T-helper 2 cell (primary cell): ENCODE results near the gene PASD1.
A peak's percentile ranks its signal among the peaks of the same experiment; 100 is the strongest.

Experiments used
- DNase-seq, 5 experiments: peaks; one replicate each; pipeline versions ENCODE4 v3.0.0 to v3.0.0-alpha.2; 2012 to 2022

Gene PASD1

DNA sequence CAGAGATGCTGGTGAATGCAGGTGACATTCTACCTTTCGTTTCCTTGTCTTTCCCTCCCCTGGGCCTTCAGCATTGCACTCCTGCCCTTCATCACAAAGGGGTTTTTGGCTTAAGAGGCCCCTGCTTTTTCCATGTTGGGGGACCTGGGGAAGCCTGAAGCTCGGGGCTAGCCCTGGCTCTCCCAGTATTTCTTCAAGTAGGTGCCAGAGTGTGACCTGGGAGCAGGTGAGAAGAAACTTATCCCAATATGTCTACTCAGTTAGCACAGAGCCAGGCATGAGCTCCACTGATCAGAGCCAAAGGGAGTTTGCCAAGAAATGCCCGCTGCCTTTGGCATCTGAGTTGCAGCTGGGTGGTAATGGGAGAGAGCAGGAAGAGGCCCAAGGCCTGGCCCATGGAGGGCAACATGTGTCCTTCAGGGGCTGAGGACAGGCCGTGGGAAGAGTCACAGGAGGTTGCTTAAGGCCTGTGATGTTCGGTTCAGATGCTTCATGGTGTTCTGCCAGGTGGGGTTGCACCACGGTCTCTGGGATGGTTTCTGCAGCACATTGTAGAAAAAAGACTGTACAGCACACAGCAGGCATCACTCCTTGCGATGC lies 139.4 kb downstream of the PASD1 start:
- no peak for DNase-seq

DNA sequence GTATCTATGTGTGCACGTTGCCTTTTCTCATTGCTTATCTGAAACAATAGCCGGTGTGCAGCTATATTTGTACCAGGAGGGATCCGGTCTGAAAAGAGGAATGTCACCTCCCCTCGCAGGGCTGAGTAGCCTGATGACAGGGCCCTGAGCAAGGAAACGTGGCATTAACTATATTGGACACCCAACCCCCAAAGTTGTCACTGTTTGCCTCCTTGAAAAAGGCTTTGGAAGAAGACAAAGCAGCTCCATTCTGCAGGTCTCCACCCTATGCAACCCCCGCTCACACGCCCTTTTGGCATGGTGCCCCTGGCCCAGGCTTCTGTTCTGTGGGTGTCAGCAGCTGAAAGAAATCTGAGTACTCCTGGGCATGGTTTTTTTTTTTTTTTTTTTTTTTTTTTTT lies 140.0 kb downstream of the PASD1 start:
- DNase-seq = no peak

DNA sequence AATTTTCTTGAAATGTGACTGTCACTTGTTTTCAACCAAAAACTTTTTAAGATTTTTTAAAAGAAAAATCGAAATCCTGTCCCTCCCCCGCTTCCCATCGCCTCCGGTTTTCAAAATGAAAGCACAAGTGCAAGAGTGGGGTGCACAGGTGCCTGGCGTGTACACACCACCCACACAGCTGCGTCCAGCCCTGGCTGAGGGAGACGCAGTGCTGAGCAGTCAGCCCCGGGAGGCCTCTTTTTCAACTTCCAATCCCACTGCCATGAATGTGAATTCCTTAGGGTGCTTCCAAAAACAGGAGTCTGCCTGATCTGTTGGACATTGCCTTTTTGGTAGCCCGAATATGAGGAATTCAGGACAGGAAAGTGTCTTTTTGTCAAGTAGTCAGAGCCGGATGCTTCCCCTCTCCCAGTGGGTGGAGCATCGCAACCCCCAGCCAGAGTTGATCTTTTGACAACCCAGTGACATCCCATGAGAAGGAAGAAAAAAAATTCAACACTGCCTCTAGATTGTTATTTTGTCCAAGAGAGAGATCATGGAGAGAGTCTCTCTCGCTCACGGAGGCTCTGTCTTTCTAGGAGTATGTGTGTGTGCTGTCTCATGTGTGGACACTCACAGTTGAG lies 140.7 kb downstream of the PASD1 start:
- DNase-seq = no peak

DNA sequence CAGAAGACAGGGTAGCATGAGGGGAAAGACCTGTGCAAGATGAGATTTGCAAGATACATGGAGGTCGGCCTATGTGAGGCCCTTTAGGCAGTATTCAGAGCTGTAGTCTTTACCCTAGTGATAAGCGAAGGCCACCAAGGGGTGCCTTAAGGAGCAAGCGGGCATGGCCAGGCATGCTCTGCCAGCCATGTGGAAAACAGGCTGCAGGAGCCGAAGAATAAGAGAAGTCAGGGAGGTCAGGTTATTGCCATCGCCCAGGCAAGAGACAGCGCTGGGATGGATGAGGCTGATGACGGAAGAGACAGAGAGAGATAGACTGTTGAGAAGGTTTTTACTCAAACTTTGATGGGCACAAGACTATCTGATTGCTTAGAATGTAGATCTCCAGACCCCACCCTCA lies 145.3 kb downstream of the PASD1 start:
- DNase-seq = no peak

DNA sequence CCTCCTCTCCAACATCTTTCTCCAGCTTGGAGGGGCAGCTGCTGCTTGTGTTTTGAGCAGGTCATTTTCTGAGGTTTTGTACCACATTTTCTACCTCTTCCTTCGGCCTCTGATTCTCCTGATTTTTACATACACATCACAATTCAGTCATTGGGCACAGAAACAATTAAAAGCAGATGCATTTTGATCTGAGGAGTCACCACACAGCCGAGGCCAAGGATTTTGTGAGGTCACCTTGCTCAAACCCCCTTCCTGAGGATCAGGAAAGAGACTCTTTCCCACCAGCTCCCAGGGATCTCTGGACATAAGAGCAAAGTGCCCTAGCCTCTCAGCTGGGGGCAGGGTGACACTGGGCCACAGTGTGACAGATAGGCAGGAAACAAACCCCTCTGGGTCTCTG lies 147.0 kb downstream of the PASD1 start:
- DNase-seq = no peak

DNA sequence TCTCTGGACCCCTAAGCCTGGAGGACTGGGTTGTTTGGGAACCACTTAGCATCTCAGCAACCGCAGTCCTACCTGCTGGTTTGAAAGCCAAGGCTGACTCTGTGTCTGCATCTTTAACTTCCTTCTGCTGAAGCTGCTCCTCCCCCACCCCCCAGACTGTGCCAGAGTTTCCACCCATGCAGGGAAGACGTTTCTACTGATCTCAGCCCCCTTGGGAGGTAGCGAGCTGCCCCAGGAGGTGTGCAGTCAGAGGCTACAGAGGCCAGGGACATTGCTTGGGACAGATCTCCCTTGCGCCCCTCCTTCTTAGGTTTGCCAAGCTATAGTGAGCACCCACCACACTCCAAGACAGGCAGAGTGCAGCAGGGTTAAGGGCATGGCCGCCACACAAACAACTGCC lies 147.7 kb downstream of the PASD1 start:
- no peak for DNase-seq

DNA sequence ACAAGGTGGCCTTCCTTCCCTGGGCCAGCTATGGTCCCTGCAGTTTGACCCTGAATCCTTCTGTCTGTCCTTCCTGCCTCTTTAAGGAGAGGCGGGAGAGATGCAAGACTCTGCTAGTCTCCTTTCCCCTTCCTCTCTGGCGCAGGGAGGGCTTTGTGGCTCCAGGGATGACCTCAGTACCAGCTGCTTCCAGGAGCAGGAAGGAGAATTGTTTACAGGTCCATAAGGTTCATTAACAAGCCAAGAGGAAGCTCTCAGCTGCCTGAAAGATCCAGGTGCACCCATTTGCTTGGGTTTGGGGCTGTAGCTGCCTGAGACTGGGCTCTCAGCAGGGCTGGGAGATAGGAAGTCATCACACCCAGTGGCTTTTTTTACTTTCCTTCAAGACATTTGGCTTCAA lies 148.3 kb downstream of the PASD1 start:
- DNase-seq = no peak

DNA sequence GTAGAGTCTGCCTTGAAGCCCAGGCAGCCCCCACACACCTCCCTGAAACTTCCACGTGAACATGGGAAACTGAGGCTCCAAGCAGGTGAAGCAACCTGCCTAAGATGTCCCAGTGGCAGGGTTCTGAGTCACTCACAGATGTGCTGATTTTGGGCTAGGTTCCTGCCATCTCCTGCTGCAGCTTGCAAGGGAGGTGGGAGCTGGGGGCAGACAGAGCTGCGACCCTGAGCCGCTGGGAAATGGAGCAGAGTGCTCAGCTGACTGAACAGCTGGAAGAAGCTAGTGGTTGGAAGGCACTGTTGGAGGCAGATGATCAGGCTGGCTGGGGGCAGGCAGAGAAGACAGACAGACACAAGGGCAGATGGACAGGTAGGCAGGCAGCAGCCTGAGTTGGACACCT lies 148.8 kb downstream of the PASD1 start:
- no peak for DNase-seq

DNA sequence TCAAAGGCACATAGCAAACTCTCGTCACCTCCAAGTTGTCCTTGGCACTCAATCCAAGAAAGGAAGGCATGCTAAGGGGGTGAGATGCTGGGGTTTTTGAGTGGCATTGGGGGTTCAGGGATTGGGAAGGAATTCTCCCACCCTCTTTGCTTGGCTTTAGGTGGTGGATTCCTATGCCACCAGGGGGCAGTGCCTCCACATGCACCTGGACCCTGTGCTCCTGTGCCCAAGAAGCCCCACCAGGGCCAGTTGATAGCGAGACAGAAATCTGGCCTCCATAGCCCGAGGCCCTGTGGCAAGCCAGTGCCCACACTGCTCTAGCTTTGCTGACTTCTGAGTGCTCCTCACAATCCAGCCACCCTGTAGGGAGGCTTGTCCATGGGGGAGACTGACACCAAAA lies 150.4 kb downstream of the PASD1 start:
- DNase-seq = no peak

DNA sequence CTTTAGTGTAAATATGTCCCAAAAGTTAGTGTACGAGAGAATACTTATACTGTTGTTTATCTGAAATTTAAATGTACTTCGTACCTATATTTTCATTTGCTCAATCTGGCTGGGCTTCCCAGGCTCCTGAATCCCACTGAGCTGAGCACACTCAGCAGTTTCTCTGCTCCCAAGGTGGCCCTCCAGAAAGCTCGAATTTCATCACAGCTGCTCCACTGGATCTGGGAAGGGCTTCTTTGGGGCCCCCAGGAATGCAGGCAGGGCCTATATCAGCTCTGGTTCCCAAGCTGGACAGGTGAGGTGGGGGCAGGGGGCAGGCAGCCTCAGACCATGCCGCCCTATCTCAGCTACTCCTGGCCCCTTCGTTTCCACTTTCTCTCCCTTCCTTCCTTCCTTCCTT lies 150.9 kb downstream of the PASD1 start:
- DNase-seq = no peak

DNA sequence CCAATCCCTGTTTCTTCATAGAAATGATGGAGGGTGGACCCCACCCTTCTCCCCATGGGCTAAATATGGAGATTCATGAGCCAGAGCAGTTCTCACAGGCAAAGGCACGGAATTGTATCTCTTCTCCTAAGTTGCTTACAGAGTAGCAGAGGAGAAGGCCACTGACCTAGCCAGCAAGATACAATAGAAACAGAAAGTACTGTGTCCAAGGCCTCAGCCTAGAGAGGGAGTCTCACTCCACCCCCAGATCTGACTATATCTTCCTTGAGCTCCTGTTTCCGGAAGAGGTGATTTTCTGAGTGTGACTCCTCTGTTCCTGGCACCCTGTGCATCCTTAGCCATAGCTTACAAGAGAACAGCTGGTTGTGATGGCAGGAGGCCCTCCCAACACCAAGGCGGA lies 152.3 kb downstream of the PASD1 start, which contains the start of gene FATE1:
Gene FATE1 (plus strand): TSS at position 284 of the 400 bp plus-strand sequence. CDS start 85 bp downstream, at position 369.
- DNase-seq = no peak

DNA sequence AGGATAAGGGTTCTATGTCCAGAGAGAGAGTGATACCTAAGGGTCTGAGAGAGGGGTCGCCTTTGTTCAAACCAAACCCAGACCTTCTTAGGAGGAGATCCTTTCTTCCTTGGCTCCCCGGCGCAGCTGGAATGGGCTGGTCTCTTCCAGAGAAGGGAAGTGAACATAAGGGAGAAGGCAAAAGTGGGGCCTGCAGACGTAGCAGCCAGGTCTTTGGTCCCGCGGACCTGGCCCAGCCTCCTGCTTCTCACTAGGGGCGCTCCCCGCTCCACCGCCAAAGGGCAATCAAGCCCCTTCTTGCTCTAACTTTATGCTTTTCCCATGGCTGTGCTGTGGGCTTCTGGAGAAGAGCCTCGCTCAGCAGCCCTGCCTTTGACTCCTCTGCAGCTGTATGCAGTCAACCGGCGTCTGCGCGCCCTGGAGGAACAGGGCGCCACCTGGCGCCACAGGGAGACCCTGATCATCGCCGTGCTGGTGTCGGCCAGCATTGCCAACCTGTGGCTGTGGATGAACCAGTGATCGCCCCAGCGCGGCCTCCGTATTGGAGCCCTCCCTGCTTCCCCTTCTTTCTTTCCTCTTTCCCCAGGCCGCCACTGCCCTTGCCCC lies 158.9 kb downstream of the PASD1 start:
- peak in 1 of 5 experiments; percentile 2 for DNase-seq

DNA sequence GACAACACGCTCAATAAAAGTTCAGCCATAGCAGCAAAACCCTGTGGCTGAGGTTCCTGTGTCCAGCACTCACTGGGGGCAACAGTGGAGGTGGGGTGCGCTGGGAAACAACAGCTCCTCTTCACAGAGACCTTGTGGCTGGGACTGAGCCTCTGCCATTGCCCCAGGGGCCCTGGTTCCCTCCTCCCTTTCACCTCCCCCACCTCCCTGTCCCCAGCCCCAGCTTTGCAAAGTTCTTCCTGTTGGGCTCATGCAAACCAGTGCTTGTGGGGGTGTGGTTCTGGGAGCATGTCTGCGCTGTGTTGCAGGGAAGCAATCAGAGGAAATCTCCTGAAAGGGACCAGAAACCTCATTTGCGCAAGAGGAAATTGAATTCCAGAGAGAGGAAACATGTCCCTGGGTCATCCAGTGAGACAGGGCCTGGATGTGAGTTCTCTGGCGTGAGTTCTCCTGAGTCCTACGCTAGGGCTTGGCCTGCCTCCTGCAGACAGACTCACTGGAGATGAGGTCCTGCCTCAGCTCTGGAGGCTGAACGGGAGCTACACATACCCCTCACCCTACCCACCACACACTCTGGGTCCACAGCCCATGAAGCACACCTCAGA lies 159.8 kb downstream of the PASD1 start:
- no peak for DNase-seq

DNA sequence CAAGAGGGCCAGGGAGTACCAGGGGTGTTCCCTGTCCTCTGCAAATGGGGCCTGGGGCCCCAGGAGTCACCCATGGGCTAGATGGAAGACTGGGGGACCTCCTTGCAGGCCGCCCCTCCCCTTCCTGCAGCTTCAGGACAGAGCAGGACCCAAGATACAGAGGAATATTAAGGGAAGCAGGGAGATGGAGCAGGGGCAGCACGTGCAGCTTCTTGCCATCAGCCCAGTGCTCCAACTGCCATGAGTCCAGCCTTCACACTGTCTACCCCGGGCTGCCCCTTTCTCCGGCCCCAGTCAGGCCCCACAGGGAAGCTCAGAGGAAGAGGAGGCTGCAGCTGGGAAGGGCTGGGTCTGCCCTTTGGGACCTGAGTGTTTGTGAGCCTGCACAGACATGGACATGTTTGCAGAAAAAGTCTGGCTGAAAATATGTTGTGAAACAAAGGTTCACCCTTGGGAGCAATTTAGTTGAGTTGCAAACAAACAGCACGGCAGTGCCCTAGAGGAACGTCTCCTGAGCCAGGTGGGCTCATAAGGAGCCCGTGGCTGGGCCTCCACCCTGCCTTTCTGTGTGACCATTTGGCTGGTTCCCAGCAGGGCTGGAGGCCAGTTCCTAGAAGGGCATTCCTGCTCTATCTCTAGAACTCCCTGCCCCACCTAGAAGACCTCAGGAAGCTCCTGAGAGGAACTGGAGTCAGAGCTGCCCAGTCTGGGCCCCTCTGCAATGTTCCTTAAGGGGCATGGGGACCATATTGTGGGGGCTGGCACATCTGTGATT lies 161.3 kb downstream of the PASD1 start:
- no peak for DNase-seq

DNA sequence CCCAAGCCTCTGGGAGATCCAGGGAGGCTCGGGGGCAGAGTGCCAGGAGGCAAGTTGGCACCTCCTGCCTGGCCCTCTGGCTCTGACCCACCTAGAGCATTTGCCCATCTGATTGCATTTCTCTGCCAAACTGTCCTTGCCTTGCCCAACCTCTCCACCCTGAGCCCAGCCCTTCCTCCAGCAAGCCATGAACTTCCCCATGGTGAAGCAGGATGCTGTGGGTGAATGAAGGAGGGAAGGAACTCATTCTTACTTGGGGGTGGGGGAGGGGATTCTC lies 161.8 kb downstream of the PASD1 start:
- no peak for DNase-seq
